HS-5 (cell line): ENCODE measurements around the gene HSD17B12.

Source experiments
- DNase-seq: peaks from one replicate; pipeline ENCODE4 v3.0.0-alpha.2; 2012; ENCODE audit warnings: low read depth

The HSD17B12 gene

DNA sequence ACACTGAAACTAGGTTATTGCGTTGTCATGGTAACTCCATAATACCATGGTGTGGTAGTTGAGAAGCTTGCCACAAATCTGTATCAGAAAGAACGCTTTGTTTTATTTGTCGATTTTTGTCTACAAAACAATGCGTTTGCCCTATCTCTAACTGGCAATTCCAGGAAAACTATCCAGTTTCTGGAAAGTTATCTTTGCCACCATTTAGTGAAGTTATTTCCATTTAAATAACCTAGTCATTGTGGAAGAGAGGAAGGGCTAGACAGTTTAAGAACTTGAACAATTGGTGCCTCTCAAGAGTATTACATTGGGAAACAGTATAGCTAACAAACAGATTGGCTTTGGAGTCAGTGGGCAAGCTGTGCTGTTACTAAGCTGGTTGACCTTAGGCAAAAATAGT is 7.9 kb downstream of the HSD17B12 start:
- DNase-seq: no peak

DNA sequence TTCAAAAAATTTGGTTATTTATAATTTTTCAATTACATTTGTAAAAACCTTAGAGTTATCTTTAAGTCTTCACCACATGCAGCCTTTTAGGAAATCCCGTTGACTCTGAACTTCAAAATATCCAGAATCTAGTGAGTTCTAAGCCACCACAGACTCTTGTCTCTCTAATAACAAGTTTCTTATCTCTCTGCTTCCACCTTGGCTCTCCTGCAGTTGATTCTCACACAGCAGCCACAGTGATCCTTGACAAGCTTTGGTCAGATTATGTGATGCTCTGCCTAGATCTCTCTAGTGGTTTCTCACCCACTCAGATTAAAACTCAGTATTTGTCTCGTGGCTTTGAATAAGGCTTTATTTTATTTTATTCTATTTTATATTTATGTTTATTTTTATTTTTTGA is 8.6 kb downstream of the HSD17B12 start:
- DNase-seq: no peak

DNA sequence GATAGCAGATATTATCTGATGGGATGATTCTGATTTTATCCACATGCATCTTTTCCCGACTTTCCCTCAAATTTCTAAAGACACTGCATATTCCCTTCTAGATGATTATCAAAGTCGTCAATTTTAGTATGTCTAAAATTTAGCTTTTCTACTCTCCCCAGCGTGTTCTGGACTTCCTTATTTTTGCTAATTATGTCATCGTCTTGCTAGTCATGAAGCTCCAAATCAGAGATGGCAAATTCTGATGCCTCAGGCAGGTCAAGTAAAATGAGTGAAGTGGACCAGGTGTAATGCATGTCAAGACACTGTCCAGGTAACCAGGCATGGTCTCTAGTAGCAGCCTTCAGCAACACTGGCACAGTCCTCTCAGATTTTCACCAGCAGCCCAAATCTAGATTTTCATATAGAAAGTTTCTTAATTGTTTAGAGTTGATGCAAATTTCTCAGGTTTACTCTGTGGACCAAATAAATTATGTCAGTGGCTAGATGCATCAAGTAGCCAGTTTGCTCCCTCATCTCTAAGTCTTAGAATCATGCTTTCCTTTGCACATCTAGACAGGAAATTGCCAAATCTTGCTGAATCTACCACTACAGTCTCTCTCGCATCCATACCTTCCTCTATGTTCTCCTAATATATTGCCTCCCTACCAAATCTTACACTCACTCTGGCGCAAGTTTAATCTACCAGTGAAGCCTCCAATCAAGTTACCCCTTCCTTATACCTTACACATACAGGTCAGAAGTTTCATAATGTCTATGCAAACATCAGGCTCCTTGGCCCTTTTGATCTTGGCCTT is 10.6 kb downstream of the HSD17B12 start:
- no peak for DNase-seq

DNA sequence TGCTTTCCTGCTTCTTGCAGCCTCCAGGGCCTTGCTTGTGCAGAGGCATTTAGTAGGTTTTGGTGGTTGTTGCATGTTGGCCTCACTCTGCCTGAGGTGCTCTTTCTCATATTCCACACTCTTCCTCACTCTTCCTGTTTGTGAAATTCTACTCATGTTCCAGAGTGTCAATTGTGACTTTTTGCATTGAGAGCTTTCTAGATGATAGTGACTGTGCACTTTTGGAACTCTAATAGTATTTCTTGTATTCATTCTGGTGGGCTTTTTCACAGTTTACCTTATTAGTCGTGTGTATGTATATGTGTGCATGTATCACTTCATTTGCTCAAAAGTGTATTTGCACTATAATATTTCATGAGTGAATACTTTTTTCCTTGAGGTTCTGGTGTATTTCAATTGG is 11.3 kb downstream of the HSD17B12 start:
- DNase-seq: no peak

DNA sequence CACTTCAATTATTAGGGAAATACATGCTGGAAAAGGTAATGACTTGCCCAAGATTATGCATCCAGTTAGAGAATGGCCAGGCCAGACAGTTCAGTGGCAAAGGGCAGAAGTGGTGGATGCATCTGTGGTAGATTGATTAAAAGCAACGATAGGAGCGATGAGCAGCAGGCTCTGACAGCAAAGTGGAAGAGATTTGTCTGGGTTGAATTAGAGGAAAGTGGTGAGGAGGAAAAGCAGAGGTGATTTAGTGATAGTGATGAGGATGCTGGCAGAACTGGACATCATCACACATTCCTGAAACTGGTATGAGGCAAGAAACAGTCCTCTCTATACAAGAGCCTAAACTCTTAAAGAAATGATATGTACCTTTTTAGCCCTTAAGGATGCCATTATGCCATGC is 12.5 kb downstream of the HSD17B12 start:
- DNase-seq: no peak

DNA sequence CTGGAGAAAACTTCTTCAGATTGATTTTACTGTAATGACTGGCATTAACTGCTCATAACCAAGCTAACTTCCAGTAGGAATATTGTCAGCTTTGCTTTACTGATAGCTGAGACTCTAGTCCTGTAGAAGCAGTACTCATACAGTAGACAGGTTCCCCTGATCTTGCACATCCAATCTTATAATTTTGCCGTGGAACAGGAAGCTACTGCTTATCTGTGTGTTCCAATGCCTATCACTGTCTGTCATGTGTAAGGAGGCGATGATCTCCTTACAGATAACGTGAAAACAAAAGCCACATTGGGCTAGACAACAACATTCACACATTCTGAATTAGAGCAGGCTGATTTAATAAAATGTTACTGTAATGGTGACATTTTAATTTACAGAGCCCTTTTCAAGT is 13.2 kb downstream of the HSD17B12 start:
- no peak for DNase-seq

DNA sequence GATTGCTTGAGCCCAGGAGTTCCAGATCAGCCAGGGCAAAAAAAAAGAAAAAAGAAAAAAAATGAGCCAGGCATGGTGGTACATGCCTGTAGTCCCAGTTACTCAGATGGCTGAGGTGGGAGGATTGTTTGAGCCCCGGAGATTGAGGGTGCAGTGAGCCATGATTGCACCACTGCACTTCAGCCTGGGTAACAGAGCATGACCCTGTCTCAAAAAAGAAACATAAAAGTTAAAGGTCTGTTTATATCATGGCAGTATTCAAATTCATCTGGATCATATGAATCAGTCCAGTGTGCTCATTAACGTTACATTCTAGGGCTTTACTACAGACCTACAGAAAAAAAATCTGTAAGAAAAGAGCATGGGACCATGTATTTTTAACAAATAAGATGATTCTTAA is 13.9 kb downstream of the HSD17B12 start:
- no peak for DNase-seq

DNA sequence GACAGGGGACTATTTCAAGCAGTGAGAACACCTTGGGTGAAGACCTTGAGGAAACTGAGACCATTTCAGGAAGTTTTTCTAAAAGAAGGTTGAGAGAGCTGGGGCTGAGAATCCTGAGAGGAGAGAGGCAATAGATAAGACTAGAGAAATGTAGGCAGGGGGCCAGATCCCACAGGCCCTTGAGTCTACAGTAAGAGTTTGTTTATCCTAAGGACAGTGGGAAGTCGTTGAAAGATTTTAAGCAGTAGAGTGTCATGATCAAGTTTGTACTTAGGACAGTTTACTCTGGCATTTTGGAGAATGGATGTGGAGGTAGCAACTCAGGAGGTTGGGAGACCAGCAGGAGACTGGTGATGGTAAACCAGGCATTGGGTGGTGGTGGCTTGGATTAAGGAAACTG is 17.1 kb downstream of the HSD17B12 start:
- DNase-seq: no peak

DNA sequence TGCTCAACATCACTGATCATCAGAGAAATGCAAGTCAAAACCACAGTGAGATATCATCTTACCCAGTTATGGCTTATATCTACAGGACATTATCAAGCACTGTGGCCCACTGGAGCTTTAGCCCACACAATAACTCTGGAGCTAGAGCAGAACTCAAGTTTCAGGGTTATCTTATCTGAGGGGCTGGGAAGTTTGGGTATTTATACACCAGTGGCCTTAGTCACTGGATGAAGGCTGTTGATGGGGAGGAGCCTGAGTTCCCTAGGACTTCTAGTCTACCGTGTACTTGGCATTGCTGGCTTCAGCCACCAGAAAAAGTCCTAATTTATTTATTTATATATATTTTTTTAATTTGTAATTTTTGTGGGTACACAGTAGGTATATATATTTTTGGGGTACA is 19.3 kb downstream of the HSD17B12 start:
- no peak for DNase-seq

DNA sequence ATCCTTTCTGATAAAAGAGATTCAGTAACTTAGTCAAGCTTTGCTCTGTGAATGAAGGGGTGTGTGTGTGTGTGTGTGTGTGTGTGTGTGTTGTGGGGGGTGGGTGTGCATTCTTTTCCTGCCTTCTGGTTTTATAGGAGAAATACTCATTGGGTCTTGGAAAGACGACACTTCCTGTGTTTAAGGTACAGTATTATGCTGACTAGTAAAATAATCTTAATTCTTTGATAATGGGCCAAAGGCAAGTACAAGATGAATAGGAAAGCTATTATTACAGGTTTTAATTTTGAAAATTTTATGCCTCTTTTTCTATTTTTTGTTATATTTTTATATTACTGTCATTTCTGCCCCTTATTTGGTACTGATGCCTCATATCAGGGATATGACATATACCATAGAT is 26.1 kb downstream of the HSD17B12 start:
- no peak for DNase-seq

DNA sequence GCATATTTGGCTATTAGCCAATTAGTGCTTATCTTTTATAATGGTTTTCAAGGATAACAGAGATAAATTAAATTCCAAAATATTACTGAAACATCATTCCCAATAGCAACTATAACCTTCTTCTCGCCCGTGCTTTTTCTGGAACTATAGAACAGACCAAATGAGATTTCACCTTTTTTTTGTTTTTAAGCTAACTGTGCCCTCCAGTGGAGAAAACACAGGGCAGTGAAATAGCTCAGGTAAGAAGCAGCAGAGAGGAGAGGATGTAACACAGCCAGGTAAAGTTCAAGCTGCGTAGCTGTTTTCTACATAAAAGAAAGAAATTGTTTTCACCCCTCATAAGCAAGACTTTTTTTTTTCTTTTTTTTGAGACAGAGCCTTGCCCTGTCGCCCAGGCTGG is 28.2 kb downstream of the HSD17B12 start:
- DNase-seq: no peak

DNA sequence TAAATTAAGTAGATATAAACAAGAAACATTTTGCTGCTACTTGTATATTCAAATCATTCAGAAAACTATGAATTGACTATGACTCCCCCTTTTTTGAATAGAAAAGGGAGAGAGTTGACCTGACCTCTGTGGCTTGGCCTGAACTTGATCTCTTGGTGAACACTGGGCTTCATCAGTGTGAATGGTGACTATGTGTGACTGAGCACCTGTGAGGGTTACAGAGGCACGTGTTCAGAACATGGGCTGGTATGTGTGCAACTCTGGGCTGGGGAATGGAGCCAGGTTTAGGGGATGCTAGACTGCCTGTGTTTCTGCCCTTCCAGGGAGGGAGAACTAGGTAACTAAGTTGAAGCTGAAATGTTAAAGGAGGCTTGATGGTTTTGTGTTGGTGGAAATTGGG is 29.2 kb downstream of the HSD17B12 start:
- no peak for DNase-seq

DNA sequence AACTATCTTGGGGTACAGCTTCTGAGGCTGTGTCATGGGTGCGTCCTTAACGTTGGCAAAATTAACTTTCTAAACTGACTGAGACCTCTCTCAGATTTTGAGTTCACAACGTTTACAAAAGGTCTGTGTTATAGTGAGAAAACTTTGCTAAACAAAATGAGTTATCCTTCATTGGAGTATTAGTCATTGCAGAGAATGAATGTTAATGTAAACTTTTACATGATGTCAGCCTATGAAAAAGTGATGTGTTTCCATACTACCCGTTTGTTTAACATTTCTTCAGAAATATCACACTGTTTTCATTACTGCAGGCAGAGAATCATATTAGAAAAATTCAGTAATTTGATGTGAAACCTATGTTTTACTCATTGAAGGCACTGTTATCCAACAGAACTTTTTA is 32.1 kb downstream of the HSD17B12 start:
- DNase-seq: peak; percentile 16

DNA sequence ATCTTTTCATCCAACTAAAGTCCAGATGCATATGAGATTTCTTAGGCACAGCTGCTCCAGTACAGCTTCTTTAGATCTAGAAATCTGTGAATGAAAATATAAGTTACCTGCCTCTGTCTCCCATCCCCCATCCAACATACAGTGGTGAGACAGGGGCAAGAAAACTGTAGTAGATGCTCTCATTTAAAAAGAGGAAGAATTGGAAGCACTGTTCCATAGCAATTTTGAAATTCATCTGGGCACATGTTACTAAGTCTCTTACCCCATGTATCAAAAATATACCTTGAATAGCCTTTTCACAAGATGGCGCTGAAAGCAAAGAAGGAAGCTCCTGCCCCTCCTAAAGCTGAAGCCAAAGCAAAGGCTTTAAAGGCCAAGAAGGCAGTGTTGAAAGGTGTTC is 37.8 kb downstream of the HSD17B12 start:
- no peak for DNase-seq

DNA sequence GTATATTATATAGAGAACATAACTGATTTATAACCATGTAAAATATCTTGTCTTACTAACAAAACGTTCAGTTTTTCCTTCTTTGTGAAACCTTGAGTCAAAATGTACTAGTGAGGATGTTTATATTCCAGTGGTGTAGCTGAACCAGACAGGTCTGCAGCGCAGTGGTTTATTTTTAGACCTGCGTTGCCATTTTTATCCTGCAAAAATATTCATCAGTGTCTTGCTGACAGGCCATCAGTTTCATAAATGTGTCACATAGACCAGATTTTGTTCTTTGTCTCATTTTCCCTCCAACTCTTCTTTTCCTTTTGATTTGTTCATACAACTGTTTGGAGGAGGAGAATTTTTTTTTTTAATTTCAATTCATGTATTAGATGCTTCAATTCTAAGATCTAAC is 43.1 kb downstream of the HSD17B12 start:
- DNase-seq: no peak

DNA sequence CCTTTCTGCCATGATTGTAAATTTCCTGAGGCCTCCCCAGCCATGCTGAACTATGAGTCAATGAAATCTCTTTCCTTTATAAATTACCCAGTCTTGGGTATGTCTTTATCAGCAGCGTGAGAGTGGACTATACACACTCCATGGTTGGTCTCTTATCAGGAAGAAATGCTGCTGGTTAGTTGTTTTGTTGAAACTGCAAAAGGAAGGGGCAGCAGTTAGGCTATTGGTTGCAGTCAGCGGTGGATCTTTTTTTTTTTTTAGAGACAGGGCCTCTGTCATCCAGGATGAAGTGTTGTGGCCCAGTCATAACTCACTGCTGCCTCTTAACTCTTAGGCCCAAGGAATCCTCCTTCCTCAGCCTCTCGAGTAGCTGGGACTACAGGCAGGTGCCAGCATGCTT is 51.7 kb downstream of the HSD17B12 start:
- DNase-seq: no peak

DNA sequence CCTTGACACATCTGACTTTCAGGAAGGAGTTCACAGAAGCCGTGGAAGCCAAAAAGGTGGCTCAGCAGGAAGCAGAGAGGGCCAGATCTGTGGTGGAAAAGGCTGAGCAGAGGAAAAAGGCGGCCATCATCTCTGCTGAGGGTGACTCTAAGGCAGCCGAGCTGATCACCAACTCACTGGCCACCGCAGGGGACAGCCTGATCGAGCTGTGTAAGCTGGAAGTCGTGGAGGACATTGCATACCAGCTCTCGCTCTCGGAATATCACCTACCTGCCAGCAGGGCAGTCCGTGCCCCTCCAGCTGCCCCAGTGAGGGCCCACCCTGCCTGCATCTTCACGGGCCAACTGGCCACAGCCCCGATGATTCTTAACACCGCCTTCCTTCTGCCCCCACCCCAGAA is 53.7 kb downstream of the HSD17B12 start:
- DNase-seq: no peak

DNA sequence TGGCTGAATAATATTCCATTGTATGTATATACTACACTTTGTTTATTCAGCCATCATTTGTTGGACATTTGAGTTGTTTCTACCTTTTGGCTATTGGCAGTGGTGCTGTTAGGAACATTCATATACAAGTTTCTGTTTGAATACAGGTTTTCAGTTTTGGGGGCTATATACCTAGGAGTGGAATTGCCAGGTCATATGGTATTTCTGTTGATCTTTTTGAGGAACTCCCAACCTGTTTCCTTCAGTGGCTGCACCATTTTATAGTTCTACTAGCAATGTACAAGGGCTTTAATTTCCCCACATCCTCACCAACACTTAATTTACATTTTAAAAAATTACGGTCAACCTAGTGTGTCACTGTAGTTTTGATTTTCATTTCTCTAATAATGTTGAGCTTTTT is 54.6 kb downstream of the HSD17B12 start:
- DNase-seq: no peak

DNA sequence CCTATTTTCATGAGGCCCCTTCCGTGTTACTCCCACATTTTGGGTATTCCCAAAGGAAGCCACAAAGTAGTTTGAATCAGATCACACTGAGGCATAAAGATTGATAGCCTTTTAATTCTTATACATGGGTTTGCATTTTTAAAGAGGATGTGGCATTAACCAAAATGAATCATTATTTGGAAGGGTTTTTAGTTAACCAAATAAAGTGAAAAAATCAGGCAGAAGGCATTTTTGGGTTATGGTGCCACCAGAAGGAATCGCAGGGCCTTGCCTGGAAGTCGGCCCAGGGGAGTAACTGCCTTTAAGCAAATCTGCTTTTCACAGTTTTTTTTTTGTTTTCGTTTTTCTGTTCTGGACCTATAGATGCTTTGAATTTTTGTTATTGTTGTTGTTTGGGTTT is 55.4 kb downstream of the HSD17B12 start:
- peak; percentile 35 for DNase-seq

DNA sequence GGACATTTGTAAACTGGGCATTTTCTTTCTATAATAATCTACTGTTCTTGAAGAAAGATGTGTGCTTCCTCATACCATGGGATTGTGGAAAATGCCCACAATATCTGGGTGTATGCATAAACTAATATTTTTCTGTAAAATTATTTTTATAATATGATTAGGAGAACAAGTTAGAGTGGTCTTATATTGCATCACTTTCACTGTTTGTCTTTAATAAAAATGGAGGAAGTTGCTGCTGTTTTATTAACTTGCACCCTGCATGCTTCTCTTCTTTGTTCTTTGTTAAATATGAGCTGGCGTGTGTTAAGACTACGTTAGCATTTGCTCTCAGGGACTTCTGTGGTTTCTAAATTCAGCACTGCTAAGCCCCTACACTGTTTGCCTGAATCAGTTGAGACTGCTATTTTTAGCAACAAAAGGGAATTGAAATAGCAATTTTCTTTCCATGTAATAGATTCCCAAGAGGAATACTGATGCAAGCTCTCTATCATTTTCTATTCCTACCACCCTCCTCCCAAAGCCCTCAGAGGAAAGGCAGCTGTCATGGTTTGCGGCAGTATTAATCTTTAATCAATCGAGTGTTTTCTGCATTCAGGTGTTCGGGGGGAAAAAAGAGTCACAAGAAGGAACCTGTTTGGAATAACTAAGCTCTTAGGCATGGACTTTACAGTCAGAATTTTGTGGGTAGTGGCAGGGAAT is 56.1 kb downstream of the HSD17B12 start:
- DNase-seq: no peak

DNA sequence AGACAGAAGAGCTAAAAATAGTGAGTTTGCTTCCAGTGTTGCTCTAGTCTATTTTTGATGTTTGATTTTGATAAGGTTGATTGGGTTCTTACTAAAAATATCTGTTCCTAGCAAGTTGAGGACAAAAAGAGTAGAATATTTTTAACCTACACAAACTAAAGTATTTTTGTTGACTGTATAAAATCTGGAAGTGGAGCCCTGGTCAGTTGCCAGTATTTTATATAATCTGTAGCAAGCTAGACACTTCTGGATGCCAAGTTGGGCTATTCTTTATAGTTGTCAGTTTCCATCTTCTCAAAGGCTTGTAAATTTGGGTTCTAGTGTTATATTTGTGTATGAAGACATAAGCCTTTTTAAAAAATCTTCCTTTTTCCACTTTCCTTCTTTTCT is 56.7 kb downstream of the HSD17B12 start:
- no peak for DNase-seq

DNA sequence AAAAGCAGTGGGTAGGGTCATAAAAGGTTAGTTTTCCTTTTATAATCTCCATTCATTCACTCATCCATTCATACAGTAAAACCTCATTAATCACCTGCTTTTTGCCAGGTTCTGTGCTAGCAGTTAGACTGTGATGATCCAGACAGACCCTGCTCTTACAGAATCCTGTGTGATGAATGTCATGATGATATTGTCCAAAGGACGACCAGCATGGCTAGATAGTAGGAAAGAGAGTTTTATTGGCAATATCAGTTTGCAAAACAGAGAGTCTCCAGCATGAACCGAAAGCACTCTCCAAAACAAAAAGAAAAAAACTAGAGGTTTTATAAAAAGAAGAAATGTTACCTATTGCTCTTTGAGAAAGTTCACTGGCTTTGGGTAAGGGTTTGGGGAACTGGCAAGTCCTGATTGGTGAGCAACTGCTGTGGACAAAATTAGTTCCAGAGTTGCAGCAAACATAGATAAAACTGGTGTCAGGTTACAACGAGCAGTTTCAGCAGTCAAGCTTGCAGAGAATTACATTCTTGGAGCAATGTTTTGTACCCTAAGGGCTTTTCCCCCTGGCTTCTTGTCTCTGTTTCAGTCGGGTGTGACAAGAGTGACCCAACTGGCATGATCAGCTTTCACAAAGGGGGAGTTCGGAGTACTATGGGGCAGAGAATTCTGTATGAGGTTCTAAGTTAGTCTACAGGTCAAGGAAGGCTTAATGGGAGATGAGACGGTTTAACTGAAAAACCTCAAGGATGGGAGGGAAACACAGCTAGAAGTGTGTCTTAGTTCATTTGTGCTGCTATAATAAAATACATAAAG is 58.3 kb downstream of the HSD17B12 start:
- DNase-seq: peak; percentile 10

DNA sequence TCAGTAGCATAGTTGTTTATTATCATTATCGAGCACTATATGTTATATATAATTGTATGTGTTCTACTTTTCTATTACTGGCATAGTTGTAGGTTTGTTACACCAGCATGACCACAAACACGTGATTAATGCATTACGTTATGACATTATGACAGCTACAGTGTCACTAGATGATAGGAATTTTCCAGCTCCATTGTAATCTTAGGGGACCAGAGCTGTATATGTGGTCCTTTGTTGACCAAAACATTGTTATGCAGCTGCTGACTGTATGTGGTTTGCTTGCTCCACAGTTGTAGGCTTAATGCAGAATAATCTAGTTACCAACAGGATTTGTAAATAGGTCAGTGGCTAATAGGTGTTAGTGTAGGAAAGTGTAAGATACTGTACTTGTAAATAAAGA is 66.1 kb downstream of the HSD17B12 start:
- no peak for DNase-seq
